Uterus (tissue), 2 donors: ENCODE measurements around the gene PLXDC2.

ENCODE experiments used
- CTCF ChIP-seq, 4 experiments: fragments of 200-600 bp in 2 of 4; fragments of 450-650 bp in 2 of 4; sonication (generic) in 2 of 4; IDR thresholded peaks; one replicate each; pipeline ENCODE4 v1.5.1; 2016 to 2019; ENCODE audit warnings: antibody characterized with exemption in 4 of 4, mild to moderate bottlenecking in 2 of 4, moderate library complexity in 1 of 4
- POLR2A ChIP-seq, 2 donors: fragments of 450-650 bp; IDR thresholded peaks; one replicate each; pipeline ENCODE4 v1.6.1; 2016; ENCODE audit warnings: antibody characterized with exemption in 2 of 2, mild to moderate bottlenecking in 1 of 2, moderate library complexity in 1 of 2

- TF ChIP-seq POLR2A (IDR thresholded peaks at IDR 0.05), result no peak
- TF ChIP-seq CTCF (IDR thresholded peaks at IDR 0.05), result no peak
These were observed 283.9 kb downstream of the PLXDC2 start for GRCh38 chr10:20100171-20100570.
